Measurements from ENCODE around the gene GP9.

GP9 gene

GRCh38 chr3:129101370-129102138 lies 41.0 kb downstream of the GP9 start:
- TF ChIP-seq, protein P1, sequence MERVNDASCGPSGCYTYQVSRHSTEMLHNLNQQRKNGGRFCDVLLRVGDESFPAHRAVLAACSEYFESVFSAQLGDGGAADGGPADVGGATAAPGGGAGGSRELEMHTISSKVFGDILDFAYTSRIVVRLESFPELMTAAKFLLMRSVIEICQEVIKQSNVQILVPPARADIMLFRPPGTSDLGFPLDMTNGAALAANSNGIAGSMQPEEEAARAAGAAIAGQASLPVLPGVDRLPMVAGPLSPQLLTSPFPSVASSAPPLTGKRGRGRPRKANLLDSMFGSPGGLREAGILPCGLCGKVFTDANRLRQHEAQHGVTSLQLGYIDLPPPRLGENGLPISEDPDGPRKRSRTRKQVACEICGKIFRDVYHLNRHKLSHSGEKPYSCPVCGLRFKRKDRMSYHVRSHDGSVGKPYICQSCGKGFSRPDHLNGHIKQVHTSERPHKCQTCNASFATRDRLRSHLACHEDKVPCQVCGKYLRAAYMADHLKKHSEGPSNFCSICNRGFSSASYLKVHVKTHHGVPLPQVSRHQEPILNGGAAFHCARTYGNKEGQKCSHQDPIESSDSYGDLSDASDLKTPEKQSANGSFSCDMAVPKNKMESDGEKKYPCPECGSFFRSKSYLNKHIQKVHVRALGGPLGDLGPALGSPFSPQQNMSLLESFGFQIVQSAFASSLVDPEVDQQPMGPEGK (CRISPR knock-in tag; IDR thresholded peaks at IDR 0.05; ENCODE audit: borderline replicate concordance), result no peak
- TF ChIP-seq ZNF565 (CRISPR knock-in tag; conservative IDR thresholded peaks at IDR 0.05; ENCODE audit: low read depth) (no peak), PPARA (CRISPR knock-in tag; IDR thresholded peaks at IDR 0.05; ENCODE audit: borderline replicate concordance) (no peak), ZFP30 (CRISPR knock-in tag; IDR thresholded peaks at IDR 0.05) (no peak), ARNTL (CRISPR knock-in tag; IDR thresholded peaks at IDR 0.05; ENCODE audit: borderline replicate concordance, low read depth) (no peak), BACH2 (CRISPR knock-in tag; IDR thresholded peaks at IDR 0.05; ENCODE audit: borderline replicate concordance) (no peak), CSDC2 (CRISPR knock-in tag; IDR thresholded peaks at IDR 0.05) (no peak), SNAI2 (CRISPR knock-in tag; IDR thresholded peaks at IDR 0.05) (no peak), TCF4 (CRISPR knock-in tag; IDR thresholded peaks at IDR 0.05; ENCODE audit: borderline replicate concordance) (no peak), OSR1 (CRISPR knock-in tag; IDR thresholded peaks at IDR 0.05) (no peak), ISL1 (CRISPR knock-in tag; IDR thresholded peaks at IDR 0.05) (no peak), GLIS3 (CRISPR knock-in tag; IDR thresholded peaks at IDR 0.05) (no peak)
- TF ChIP-seq, protein P2, sequence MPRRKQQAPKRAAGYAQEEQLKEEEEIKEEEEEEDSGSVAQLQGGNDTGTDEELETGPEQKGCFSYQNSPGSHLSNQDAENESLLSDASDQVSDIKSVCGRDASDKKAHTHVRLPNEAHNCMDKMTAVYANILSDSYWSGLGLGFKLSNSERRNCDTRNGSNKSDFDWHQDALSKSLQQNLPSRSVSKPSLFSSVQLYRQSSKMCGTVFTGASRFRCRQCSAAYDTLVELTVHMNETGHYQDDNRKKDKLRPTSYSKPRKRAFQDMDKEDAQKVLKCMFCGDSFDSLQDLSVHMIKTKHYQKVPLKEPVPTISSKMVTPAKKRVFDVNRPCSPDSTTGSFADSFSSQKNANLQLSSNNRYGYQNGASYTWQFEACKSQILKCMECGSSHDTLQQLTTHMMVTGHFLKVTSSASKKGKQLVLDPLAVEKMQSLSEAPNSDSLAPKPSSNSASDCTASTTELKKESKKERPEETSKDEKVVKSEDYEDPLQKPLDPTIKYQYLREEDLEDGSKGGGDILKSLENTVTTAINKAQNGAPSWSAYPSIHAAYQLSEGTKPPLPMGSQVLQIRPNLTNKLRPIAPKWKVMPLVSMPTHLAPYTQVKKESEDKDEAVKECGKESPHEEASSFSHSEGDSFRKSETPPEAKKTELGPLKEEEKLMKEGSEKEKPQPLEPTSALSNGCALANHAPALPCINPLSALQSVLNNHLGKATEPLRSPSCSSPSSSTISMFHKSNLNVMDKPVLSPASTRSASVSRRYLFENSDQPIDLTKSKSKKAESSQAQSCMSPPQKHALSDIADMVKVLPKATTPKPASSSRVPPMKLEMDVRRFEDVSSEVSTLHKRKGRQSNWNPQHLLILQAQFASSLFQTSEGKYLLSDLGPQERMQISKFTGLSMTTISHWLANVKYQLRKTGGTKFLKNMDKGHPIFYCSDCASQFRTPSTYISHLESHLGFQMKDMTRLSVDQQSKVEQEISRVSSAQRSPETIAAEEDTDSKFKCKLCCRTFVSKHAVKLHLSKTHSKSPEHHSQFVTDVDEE (CRISPR knock-in tag; IDR thresholded peaks at IDR 0.05), result no peak
- TF ChIP-seq, protein P3, sequence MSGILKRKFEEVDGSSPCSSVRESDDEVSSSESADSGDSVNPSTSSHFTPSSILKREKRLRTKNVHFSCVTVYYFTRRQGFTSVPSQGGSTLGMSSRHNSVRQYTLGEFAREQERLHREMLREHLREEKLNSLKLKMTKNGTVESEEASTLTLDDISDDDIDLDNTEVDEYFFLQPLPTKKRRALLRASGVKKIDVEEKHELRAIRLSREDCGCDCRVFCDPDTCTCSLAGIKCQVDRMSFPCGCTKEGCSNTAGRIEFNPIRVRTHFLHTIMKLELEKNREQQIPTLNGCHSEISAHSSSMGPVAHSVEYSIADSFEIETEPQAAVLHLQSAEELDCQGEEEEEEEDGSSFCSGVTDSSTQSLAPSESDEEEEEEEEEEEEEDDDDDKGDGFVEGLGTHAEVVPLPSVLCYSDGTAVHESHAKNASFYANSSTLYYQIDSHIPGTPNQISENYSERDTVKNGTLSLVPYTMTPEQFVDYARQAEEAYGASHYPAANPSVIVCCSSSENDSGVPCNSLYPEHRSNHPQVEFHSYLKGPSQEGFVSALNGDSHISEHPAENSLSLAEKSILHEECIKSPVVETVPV (CRISPR knock-in tag; IDR thresholded peaks at IDR 0.05), result no peak
- ATAC-seq, result no peak

GRCh38 chr3:129103296-129103695 lies 42.7 kb downstream of the GP9 start:
- no peak for ATAC-seq
- TF ChIP-seq RARB (CRISPR knock-in tag; IDR thresholded peaks at IDR 0.05), result no peak
- TF ChIP-seq TCF4 (CRISPR knock-in tag; IDR thresholded peaks at IDR 0.05; ENCODE audit: borderline replicate concordance), result no peak
- TF ChIP-seq ZFP3 (CRISPR knock-in tag; IDR thresholded peaks at IDR 0.05), result no peak
- TF ChIP-seq, protein P4, sequence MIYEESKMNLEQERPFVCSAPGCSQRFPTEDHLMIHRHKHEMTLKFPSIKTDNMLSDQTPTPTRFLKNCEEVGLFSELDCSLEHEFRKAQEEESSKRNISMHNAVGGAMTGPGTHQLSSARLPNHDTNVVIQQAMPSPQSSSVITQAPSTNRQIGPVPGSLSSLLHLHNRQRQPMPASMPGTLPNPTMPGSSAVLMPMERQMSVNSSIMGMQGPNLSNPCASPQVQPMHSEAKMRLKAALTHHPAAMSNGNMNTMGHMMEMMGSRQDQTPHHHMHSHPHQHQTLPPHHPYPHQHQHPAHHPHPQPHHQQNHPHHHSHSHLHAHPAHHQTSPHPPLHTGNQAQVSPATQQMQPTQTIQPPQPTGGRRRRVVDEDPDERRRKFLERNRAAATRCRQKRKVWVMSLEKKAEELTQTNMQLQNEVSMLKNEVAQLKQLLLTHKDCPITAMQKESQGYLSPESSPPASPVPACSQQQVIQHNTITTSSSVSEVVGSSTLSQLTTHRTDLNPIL (CRISPR knock-in tag; IDR thresholded peaks at IDR 0.05; ENCODE audit: low read depth), result no peak
- no peak for TF ChIP-seq ZFP30 (CRISPR knock-in tag; IDR thresholded peaks at IDR 0.05)
- no peak for TF ChIP-seq ZNF8 (CRISPR knock-in tag; IDR thresholded peaks at IDR 0.05)
- TF ChIP-seq BACH2 (CRISPR knock-in tag; IDR thresholded peaks at IDR 0.05; ENCODE audit: borderline replicate concordance), result no peak
- TF ChIP-seq, protein P1 (CRISPR knock-in tag; IDR thresholded peaks at IDR 0.05; ENCODE audit: borderline replicate concordance), result no peak
- no peak for TF ChIP-seq PPARA (CRISPR knock-in tag; IDR thresholded peaks at IDR 0.05; ENCODE audit: borderline replicate concordance)
- TF ChIP-seq ZNF565 (CRISPR knock-in tag; conservative IDR thresholded peaks at IDR 0.05; ENCODE audit: low read depth), result no peak
- no peak for TF ChIP-seq ISL1 (CRISPR knock-in tag; IDR thresholded peaks at IDR 0.05)
- TF ChIP-seq SNAI2 (CRISPR knock-in tag; IDR thresholded peaks at IDR 0.05), result no peak
- TF ChIP-seq, protein P3 (CRISPR knock-in tag; IDR thresholded peaks at IDR 0.05), result no peak
- TF ChIP-seq CSDC2 (CRISPR knock-in tag; IDR thresholded peaks at IDR 0.05), result no peak
- TF ChIP-seq ESRRG (CRISPR knock-in tag; IDR thresholded peaks at IDR 0.05), result no peak
- TF ChIP-seq GLIS3 (CRISPR knock-in tag; IDR thresholded peaks at IDR 0.05), result no peak
- no peak for TF ChIP-seq ZC3H10 (CRISPR knock-in tag; IDR thresholded peaks at IDR 0.05)

Data from SK-N-SH treated with all-trans-retinoic acid at 6 μM for 48 hours (cell line).